HepG2 (cell line): Measurements from ENCODE around the gene ZNF821. TPM values are rescaled to one million over a fixed set of nuclear protein-coding genes. Genes with fewer than 3 reads are reported as not detected.

ENCODE experiments used
- ARHGAP35 ChIP-seq: sonication (generic); formaldehyde crosslinking; IDR thresholded peaks from 2 replicates; pipeline ENCODE4 v1.9.0; 2022; ENCODE audit warnings: mild to moderate bottlenecking, inconsistent platforms, moderate library complexity, missing genetic modification reagents, borderline replicate concordance
- HHEX ChIP-seq: IDR thresholded peaks from 2 replicates; pipeline ENCODE4 v1.6.1; 2016; ENCODE audit warnings: control low read depth
- HNF4A ChIP-seq: sonication (generic); formaldehyde crosslinking; IDR thresholded peaks from 2 replicates; pipeline ENCODE4 v1.4.0; 2020; ENCODE audit warnings: missing genetic modification reagents
- HNRNPH1 ChIP-seq: fragments of 200-400 bp; formaldehyde crosslinking; optimal IDR thresholded peaks from 2 replicates; pipeline ENCODE3; 2017; ENCODE audit warnings: mild to moderate bottlenecking, low read depth, low read length
- JARID2 ChIP-seq: sonication (generic); formaldehyde crosslinking; IDR thresholded peaks from 2 replicates; pipeline ENCODE4 v1.8.1; 2023; ENCODE audit warnings: missing genetic modification reagents, inconsistent platforms; ENCODE audit not compliant: insufficient replicate concordance
- KDM6A ChIP-seq: IDR thresholded peaks from 2 replicates; pipeline ENCODE4 v1.6.1; 2016; ENCODE audit warnings: low read depth
- MXD4 ChIP-seq: IDR thresholded peaks from 2 replicates; pipeline ENCODE4 v1.6.1; 2016; ENCODE audit warnings: mild to moderate bottlenecking, missing biosample characterization, missing genetic modification reagents
- SMAD9 ChIP-seq: sonication (generic); formaldehyde crosslinking; IDR thresholded peaks from 2 replicates; pipeline ENCODE4 v1.5.1; 2020; ENCODE audit warnings: mild to moderate bottlenecking, missing genetic modification reagents
- ZC3H4 ChIP-seq: sonication (generic); formaldehyde crosslinking; IDR thresholded peaks from 2 replicates; pipeline ENCODE4 v1.4.0; 2020; ENCODE audit warnings: missing genetic modification reagents, borderline replicate concordance
- ZNF138 ChIP-seq: sonication (generic); formaldehyde crosslinking; IDR thresholded peaks from 2 replicates; pipeline ENCODE4 v1.5.0; 2020; ENCODE audit warnings: mild to moderate bottlenecking, low read depth, missing genetic modification reagents
- ZNF546 ChIP-seq: sonication (generic); formaldehyde crosslinking; conservative IDR thresholded peaks from 2 replicates; pipeline ENCODE4 v1.8.1; 2023; ENCODE audit warnings: mild to moderate bottlenecking, missing genetic modification reagents
- ZNF552 ChIP-seq: sonication (generic); formaldehyde crosslinking; IDR thresholded peaks from 2 replicates; pipeline ENCODE4 v1.9.0; 2022; ENCODE audit warnings: missing genetic modification reagents, mild to moderate bottlenecking, borderline replicate concordance
- ZNF567 ChIP-seq: sonication (generic); formaldehyde crosslinking; IDR thresholded peaks from 2 replicates; pipeline ENCODE4 v1.8.1; 2023; ENCODE audit warnings: mild to moderate bottlenecking, missing genetic modification reagents, borderline replicate concordance
- ZNF775 ChIP-seq: sonication (generic); formaldehyde crosslinking; IDR thresholded peaks from 2 replicates; pipeline ENCODE4 v1.4.0; 2020; ENCODE audit warnings: missing genetic modification reagents, mild to moderate bottlenecking, moderate library complexity, borderline replicate concordance
- polyA plus RNA-seq, 8 experiments: library from polyadenylated mRNA; depleted of rRNA in 3 of 8; stranded (reverse) in 7 of 8; unstranded in 1 of 8; fragments of >200 nt; fragmentation: Illumina TruSeq in 4 of 8; extraction: Trizol in 4 of 8; gene quantifications; 2 replicates each; pipeline versions ENCODE4 v1.2.1 to v1.2.3, GENCODE V29; 2011 to 2016; ENCODE audit warnings: low read depth in 4 of 8, missing spikeins in 1 of 8, mixed read lengths in 1 of 8; ENCODE audit not compliant: insufficient read depth in 1 of 8
- total RNA-seq, 5 experiments: library from RNA; depleted of rRNA; stranded (reverse); fragments of >200 nt; fragmentation: Illumina TruSeq; extraction: Trizol; gene quantifications; 2 replicates each; pipeline ENCODE4 v1.2.3, GENCODE V29; 2016; ENCODE audit warnings: low read depth in 1 of 5
- TF ChIP-seq, protein P1 (sequence below): sonication (generic); formaldehyde crosslinking; IDR thresholded peaks from 2 replicates; pipeline ENCODE4 v1.4.0; 2020; ENCODE audit warnings: missing genetic modification reagents, borderline replicate concordance
- TF ChIP-seq, protein P2 (sequence below), 2 experiments: sonication (generic) in 1 of 2; formaldehyde crosslinking in 1 of 2; IDR thresholded peaks; 2 replicates each; pipeline versions ENCODE4 v1.4.0 to v1.6.1; 2016 to 2020; ENCODE audit warnings: borderline replicate concordance in 1 of 2, low read depth in 1 of 2, mild to moderate bottlenecking in 1 of 2, missing genetic modification reagents in 1 of 2
- TF ChIP-seq, protein P3 (sequence below): sonication (generic); formaldehyde crosslinking; IDR thresholded peaks from 2 replicates; pipeline ENCODE4 v1.5.0; 2020; ENCODE audit warnings: missing genetic modification reagents

The ZNF821 gene
- total and polyA plus RNA-seq, 2 of the 13 experiments (the other 11 are each of a cell fraction or from before 2014, with no cell fraction given) = 7.0 to 9.1 TPM

DNA sequence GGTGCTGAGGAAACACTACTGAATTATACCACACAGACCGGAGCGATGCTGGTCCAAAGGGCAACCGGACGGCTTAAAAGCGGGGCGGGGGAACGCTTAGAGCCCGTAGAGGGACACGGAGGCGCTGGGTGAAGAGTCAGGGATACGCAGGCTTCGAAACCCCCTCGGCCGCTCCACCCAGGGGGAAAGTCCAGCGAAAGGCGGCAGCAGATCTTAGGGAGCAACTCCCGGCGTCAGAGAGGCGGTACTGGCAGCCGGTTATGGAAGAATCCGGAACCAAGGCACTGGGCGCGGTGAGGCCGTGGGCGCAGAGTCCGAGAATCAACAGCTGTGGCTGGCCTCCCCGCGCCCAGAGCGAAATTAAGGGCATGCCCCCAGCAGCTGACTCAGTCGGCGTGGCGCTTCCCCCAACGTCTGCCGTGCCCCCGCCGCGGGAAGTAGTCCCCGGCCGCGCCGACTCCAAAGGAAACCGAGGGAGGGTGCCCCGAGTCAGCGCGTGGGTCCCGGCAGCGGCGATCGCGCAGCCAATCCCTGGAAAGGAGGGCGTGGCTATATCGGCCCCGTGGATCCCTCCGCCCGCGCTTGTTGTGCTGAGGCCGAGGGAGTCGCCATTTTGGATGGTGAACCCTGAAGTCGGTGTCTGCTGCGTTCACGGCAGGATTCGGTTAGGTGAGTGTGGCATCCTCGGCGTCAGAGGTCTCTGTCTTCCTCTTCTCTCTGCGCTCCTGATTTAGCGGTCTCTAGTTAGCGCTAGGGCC lies 11.1 kb upstream of the ZNF821 start, which contains the start of gene IST1 (continued):
- TF ChIP-seq JARID2 (CRISPR knock-in tag) = peak; percentile 95
- TF ChIP-seq HHEX (CRISPR knock-in tag) = no peak; the same call in 1 of the 2 replicates
- no peak; the same call in 1 of the 2 replicates for TF ChIP-seq KDM6A (CRISPR knock-in tag)
- TF ChIP-seq, protein P1, sequence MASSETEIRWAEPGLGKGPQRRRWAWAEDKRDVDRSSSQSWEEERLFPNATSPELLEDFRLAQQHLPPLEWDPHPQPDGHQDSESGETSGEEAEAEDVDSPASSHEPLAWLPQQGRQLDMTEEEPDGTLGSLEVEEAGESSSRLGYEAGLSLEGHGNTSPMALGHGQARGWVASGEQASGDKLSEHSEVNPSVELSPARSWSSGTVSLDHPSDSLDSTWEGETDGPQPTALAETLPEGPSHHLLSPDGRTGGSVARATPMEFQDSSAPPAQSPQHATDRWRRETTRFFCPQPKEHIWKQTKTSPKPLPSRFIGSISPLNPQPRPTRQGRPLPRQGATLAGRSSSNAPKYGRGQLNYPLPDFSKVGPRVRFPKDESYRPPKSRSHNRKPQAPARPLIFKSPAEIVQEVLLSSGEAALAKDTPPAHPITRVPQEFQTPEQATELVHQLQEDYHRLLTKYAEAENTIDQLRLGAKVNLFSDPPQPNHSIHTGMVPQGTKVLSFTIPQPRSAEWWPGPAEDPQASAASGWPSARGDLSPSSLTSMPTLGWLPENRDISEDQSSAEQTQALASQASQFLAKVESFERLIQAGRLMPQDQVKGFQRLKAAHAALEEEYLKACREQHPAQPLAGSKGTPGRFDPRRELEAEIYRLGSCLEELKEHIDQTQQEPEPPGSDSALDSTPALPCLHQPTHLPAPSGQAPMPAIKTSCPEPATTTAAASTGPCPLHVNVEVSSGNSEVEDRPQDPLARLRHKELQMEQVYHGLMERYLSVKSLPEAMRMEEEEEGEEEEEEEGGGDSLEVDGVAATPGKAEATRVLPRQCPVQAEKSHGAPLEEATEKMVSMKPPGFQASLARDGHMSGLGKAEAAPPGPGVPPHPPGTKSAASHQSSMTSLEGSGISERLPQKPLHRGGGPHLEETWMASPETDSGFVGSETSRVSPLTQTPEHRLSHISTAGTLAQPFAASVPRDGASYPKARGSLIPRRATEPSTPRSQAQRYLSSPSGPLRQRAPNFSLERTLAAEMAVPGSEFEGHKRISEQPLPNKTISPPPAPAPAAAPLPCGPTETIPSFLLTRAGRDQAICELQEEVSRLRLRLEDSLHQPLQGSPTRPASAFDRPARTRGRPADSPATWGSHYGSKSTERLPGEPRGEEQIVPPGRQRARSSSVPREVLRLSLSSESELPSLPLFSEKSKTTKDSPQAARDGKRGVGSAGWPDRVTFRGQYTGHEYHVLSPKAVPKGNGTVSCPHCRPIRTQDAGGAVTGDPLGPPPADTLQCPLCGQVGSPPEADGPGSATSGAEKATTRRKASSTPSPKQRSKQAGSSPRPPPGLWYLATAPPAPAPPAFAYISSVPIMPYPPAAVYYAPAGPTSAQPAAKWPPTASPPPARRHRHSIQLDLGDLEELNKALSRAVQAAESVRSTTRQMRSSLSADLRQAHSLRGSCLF (CRISPR knock-in tag) = peak; percentile 75
- TF ChIP-seq ZNF138 (CRISPR knock-in tag) = peak; percentile 95; the same call in 1 of the 2 replicates
- no peak for TF ChIP-seq ZNF546 (CRISPR knock-in tag)
- peak; percentile 92; the same call in 1 of the 2 replicates for TF ChIP-seq ZNF552 (CRISPR knock-in tag)
- TF ChIP-seq, protein P2, sequence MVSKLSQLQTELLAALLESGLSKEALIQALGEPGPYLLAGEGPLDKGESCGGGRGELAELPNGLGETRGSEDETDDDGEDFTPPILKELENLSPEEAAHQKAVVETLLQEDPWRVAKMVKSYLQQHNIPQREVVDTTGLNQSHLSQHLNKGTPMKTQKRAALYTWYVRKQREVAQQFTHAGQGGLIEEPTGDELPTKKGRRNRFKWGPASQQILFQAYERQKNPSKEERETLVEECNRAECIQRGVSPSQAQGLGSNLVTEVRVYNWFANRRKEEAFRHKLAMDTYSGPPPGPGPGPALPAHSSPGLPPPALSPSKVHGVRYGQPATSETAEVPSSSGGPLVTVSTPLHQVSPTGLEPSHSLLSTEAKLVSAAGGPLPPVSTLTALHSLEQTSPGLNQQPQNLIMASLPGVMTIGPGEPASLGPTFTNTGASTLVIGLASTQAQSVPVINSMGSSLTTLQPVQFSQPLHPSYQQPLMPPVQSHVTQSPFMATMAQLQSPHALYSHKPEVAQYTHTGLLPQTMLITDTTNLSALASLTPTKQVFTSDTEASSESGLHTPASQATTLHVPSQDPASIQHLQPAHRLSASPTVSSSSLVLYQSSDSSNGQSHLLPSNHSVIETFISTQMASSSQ (IDR thresholded peaks at IDR 0.05; ENCODE audit: low read depth) = peak; percentile 47; the same call in 1 of the 2 replicates
- TF ChIP-seq, protein P2 (CRISPR knock-in tag; IDR thresholded peaks at IDR 0.05; ENCODE audit: borderline replicate concordance) = peak; percentile 87
- no peak; the same call in 1 of the 2 replicates for TF ChIP-seq ZNF775 (CRISPR knock-in tag)
- TF ChIP-seq MXD4 (CRISPR knock-in tag) = peak; percentile 94
- TF ChIP-seq HNRNPH1 = peak; percentile 69
- peak; percentile 93; the same call in 1 of the 2 replicates for TF ChIP-seq SMAD9 (CRISPR knock-in tag)
- TF ChIP-seq ARHGAP35 (CRISPR knock-in tag) = peak; percentile 89; the same call in 1 of the 2 replicates
- TF ChIP-seq, protein P3, sequence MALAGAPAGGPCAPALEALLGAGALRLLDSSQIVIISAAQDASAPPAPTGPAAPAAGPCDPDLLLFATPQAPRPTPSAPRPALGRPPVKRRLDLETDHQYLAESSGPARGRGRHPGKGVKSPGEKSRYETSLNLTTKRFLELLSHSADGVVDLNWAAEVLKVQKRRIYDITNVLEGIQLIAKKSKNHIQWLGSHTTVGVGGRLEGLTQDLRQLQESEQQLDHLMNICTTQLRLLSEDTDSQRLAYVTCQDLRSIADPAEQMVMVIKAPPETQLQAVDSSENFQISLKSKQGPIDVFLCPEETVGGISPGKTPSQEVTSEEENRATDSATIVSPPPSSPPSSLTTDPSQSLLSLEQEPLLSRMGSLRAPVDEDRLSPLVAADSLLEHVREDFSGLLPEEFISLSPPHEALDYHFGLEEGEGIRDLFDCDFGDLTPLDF (CRISPR knock-in tag) = peak; percentile 94
- TF ChIP-seq ZNF567 (CRISPR knock-in tag) = peak; percentile 63; the same call in 1 of the 2 replicates
- peak; percentile 40 for TF ChIP-seq ZC3H4 (CRISPR knock-in tag)
- TF ChIP-seq HNF4A (CRISPR knock-in tag) = peak; percentile 92
